NCI-H524 treated with DMSO at 0.1 percent for 48 hours (cell line): Measurements from ENCODE around the gene TFPI.
"Not testable (repeated sequence)": the region's sequence is repeated elsewhere in the genome, so short reads cannot be mapped to it uniquely, and the experiment has no call there.

Source experiments
- DNase-seq: peaks from one replicate; lab custom pipeline; 2025; lab: John Stamatoyannopoulos, UW

Gene TFPI

DNA sequence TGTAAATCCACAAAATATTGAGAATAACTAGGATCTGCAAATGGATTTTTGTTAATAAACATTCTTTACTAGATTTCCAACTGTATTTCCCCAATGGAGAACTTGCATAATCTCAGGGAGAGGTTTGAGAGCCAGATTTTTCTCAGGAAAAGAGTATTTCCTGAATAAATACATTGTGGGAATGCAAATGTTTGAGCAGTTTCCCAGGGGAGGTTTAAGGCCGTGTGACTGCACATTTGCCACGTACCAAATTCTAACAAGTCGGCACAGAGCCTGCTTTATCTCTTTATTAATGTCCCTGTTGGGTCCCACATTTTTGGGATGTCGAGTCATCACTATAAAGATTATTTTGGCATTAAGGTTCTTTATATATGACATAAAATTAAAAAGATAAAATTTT, 27.0 kb downstream of the TFPI start:
- no peak for DNase-seq

DNA sequence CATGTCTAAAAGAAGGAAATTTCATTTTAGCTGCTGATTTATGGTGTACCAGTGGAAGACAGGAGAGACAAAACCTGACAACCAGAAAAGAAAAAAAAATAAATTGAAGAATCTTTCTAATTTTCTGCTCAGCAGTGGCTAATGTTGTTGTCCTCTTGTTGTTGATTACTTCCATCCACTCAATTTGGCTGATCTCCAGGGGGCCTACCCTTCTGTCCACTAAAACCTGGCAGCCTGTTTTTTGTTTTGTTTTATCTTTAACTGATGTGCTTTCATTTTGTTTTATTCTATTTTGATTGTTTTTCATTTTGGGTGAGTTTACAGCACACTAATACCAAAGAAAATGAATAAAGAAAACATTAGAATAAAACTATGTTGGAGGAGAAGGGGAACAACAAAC, 27.4 kb downstream of the TFPI start:
- DNase-seq, result no peak

DNA sequence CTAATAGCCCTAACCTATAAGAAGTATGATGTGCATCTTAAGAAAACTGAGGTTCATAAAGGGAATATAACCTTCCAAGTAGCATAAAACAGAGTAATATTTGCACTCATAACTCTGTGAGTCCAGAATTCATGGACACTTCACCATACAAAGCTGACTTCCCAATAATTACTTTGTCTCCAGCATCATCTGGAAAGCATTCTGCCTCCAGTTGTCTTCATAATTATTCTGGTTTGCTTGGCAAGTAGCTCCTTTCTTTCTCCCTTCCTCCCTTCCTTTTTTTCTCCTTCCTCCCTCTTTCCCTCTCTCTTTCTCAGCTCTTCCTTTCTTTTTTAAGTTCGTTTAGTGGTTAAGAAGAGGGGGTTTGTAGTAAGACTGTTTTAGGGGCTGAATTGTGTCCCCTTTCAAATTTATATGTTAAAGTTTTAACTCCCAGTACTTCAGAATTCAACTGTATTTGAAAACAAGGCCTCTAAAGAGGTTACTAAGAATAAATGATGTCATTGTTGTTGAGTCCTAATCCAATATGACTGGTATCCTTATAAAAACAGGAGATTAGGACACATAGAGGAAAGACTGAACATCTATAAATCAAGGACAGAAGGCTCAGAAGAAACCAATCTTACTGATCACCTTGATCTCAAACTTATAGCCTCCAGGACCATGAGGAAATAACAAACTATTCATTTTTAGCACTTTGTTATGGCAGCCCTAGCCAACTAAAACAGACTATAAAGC, 28.9 kb downstream of the TFPI start:
- no peak for DNase-seq

GRCh38 chr2:187523325-187523724, 30.9 kb downstream of the TFPI start:
- DNase-seq, result no peak

DNA sequence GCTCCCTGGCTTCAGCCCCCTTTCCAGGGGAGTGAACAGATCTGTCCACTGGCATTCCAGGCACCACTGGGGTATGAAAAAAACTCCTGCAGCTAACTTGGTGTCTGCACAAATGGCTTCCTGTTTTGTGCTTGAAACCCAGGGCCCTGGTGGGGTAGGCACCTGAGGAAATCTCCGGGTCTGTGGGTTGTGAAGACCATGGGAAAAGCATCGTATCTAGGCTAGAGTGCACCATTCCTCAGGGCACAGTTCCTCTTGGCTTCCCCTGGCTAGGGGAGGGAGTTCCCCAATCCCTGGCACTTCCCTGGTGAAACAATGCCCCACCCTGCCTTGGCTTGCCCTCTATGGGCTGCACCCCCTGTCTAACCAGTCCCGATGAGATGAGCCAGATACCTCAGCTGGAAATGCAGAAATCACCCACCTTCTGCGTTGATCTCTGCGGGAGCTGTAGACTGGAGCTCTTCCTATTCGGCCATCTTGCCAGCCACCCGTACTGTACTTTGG, 34.1 kb downstream of the TFPI start:
- no peak for DNase-seq

DNA sequence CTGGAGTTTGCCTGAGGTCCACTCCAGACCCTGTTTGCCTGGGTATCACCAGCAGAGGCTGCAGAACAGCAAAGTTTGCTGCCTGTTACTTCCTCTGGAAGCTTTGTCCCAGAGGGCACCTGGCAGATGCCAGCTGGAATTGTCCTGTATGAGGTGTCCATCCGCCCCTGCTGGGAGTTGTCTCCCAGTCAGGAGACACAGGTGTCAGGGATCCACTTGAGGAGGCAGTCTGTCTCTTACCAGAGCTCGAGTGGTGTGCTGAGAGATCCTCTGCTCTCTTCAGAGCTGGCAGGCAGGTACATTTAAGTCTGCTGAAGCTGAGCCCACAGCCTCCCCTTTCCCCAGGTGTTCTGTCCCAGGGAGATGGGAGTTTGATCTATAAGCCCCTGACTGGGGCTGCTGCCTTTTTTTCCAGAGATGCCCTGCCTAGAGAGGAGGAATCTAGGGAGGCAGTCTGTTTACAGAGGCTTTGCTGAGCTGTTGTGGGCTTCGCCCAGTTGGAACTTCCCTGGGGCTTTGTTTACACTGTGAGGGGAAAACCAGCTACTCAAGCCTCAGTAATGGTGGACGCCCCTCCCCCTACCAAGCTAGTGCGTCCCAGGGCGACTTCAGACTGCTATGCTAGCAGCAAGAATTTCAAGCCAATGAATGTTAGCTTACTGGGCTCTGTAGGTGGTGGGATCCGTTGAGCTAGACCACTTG, 34.7 kb downstream of the TFPI start:
- no peak for DNase-seq

GRCh38 chr2:187517750-187518361, 36.4 kb downstream of the TFPI start:
- DNase-seq, result not testable (repeated sequence)

DNA sequence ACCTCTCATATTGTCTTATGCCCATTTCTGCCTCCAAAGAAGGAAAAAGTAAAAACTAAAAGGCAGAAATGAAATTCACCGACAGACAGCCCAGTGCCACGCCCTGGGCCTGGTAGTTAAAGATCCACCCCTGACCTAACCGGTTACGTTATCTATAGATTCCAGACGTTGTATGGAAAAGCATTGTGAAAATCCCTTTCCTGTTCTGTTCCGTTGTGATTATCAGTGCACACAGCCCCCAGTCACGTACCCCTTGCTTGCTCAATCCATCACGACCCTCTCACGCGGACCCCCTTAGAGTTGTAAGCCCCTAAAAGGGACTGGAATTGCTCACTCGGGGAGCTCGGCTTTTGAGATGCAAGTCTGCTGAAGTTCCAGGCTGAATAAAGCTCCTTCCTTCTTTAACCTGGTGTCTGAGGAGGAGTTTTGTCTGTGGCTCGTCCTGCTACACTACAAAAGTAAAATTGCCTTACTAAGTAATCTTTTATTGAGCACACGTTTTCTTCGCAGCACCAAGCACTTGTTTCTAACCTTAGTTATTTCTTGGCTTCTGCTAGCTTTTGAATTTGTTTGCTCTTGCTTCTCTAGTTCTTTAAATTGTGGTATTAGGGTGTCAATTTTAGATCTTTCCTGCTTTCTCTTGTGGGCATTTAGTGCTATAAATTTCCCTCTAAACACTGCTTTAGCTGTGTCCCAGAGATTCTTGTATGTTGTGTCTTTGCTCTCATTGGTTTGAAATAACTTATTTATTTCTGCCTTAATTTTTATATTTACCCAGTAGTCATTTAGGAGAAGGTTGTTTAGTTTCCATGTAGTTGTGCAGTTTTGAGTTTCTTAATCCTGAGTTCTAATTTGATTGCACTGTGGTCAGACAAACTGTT, 37.4 kb downstream of the TFPI start:
- DNase-seq, result not testable (repeated sequence)

GRCh38 chr2:187514930-187515329, 39.3 kb downstream of the TFPI start:
- DNase-seq, result no peak

- not testable (repeated sequence) for DNase-seq
Measured at GRCh38 chr2:187514235-187514829, 39.9 kb downstream of the TFPI start.

GRCh38 chr2:187513460-187514234, 40.6 kb downstream of the TFPI start:
- not testable (repeated sequence) for DNase-seq

DNA sequence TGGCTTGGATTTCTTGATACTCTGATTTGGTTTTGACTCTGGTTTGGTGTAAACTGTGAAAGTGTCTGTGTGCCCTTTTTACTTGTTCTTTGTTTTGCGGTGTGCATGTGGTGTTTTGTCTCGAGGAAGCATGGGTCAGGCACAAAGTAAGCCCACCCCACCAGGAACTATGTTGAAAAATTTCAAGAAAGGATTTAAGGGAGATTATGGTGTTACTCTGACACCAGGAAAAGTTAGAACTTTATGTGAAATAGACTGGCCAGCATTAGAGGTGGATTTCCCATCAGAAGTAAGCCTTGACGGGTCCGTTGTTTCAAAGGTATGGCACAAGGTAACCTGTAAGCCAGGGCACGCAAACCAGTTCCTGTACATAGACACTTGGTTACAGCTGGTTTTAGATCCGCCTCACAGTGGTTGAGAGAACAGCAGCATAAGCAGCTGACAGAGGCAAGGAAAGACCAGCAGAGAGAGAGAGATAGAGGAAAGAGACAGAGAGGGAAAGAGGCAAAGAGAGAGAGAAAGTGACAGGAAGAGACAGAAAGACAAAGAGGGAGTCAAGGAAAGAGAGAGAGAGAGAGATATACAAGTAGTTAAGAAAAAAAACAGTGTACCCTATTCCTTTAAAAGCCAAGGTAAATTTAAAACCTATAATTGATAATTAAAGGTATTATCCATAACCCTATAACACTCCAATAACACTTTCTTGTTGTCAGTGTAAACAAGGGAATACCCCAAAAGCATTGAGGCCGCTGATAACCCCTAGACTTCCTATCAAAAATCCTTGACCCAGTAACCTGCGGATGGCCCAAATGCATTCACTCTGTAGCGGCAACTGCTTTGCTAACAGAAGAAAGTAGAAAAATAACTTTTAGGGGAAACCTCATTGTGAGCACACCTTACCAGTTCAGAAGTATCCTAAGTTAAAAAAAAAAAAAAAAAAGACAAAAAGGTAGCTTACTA, 42.6 kb downstream of the TFPI start:
- DNase-seq, result no peak

- not testable (repeated sequence) for DNase-seq
Measured at GRCh38 chr2:187510419-187511355, 43.5 kb downstream of the TFPI start.

GRCh38 chr2:187509667-187510417, 44.4 kb downstream of the TFPI start:
- DNase-seq, result no peak

DNA sequence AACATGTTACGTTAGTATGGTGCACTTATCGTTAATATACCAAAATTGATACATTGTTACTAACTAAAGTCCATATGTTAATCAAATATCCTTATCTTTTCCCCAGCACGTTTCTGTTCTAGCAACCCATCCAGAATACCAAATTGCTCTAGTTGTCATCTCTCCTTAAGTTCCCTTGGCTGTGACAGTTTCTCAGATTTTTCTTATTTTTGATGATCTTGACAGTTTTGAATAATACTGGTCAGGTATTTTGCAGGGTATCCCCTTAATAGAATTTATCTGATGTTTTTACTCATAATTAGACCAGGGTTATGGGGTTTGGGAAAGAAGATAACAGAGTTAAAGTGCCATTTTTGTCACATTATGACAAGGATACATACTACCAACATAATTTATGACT, 47.8 kb downstream of the TFPI start:
- no peak for DNase-seq

DNA sequence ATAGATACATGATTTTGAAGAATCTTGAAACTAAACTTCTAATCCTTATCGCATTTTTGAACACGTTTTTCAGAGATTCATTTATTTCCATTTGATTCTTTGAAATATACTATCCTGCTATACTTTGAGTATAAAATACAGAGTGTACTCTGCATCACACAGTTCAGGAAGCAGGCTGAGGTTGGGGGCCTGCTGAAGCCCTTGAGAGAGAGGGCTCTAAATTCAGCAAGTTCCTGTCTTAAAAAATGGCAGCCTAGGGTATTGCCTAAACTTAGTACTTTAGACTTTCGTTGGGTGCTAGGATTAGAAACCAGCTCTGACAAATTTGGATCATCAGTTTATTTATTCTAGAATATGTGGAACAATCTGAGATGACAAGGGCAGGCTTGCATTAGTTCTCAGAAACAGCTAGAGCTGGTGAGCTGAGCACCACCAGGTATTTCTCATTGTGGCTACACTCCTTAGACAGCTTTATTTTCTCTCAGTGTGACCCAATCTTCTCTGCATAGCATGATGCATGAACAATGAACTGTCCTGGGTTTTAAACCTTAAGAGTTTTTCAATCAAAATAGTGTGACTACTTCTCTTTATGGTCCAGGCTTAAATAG, 49.1 kb downstream of the TFPI start:
- DNase-seq, result no peak

- DNase-seq, result no peak
Measured at GRCh38 chr2:187504312-187504921, 49.8 kb downstream of the TFPI start.
